Liver (tissue), 9 donors: Measurements from ENCODE around the gene IL6. TPM values are rescaled to one million over a fixed set of nuclear protein-coding genes. Genes with fewer than 3 reads are reported as not detected.

Source experiments
- DNase-seq: peaks from one replicate; pipeline ENCODE4 v3.0.0-alpha.2; 2017; ENCODE audit warnings: low spot score
- H3K27ac ChIP-seq, 2 donors: one replicate each; pipeline ENCODE4 v1.7.0; 2013; ENCODE audit warnings: inconsistent platforms in 2 of 2, low read length in 2 of 2, control low read depth in 1 of 2, low read depth in 1 of 2, mild to moderate bottlenecking in 1 of 2
- H3K27me3 ChIP-seq, 4 donors: one replicate each; pipeline versions ENCODE4 v1.6.1 to v1.7.0; 2013; ENCODE audit warnings: low read length in 3 of 4, inconsistent platforms in 1 of 4, mild to moderate bottlenecking in 1 of 4, moderate library complexity in 1 of 4; ENCODE audit not compliant: control insufficient read depth in 4 of 4, insufficient read depth in 4 of 4
- H3K36me3 ChIP-seq, 4 donors: one replicate each; pipeline versions ENCODE4 v1.6.1 to v1.7.0; 2013; ENCODE audit warnings: low read length in 3 of 4, mild to moderate bottlenecking in 3 of 4, low read depth in 1 of 4, moderate library complexity in 1 of 4; ENCODE audit not compliant: control insufficient read depth in 4 of 4, insufficient read depth in 3 of 4
- H3K4me1 ChIP-seq, 4 donors: one replicate each; pipeline versions ENCODE4 v1.6.1 to v1.7.0; 2013; ENCODE audit warnings: low read length in 3 of 4, mild to moderate bottlenecking in 3 of 4, moderate library complexity in 1 of 4; ENCODE audit not compliant: control insufficient read depth in 4 of 4, insufficient read depth in 4 of 4
- H3K4me3 ChIP-seq, 3 donors: one replicate each; pipeline versions ENCODE4 v1.6.1 to v1.7.0; 2013; ENCODE audit warnings: low read length in 3 of 3, control low read depth in 1 of 3, low read depth in 1 of 3, mild to moderate bottlenecking in 1 of 3
- H3K9ac ChIP-seq, 2 donors: one replicate each; pipeline ENCODE4 v1.7.0; 2013; ENCODE audit warnings: low read length in 2 of 2, mild to moderate bottlenecking in 2 of 2, moderate library complexity in 2 of 2, control low read depth in 1 of 2, low read depth in 1 of 2
- H3K9me3 ChIP-seq, 4 donors: one replicate each; pipeline versions ENCODE4 v1.6.1 to v1.7.0; 2013; ENCODE audit warnings: low read length in 3 of 4; ENCODE audit not compliant: control insufficient read depth in 4 of 4
- EGR1 ChIP-seq, 2 donors: IDR thresholded peaks; 2 replicates each; pipeline ENCODE4 v1.6.1; 2016 to 2018; ENCODE audit warnings: antibody characterized with exemption in 2 of 2, low read depth in 2 of 2
- FOXA1 ChIP-seq: IDR thresholded peaks from 2 replicates; pipeline ENCODE4 v1.6.1; 2016; ENCODE audit warnings: antibody characterized with exemption
- FOXA2 ChIP-seq: IDR thresholded peaks from 2 replicates; pipeline ENCODE4 v1.6.1; 2016; ENCODE audit warnings: antibody characterized with exemption
- GABPA ChIP-seq, 2 donors: IDR thresholded peaks in 1 of 2; conservative IDR thresholded peaks in 1 of 2; 2 replicates each; pipeline ENCODE4 v1.6.1; 2016; ENCODE audit warnings: antibody characterized with exemption in 2 of 2, mild to moderate bottlenecking in 1 of 2, moderate library complexity in 1 of 2
- HNF4A ChIP-seq, 2 donors: conservative IDR thresholded peaks; 2 replicates each; pipeline ENCODE4 v1.6.1; 2016; ENCODE audit warnings: antibody characterized with exemption in 2 of 2, mild to moderate bottlenecking in 2 of 2
- HNF4G ChIP-seq: IDR thresholded peaks from 2 replicates; pipeline ENCODE4 v1.6.1; 2016; ENCODE audit warnings: antibody characterized with exemption
- JUND ChIP-seq, 2 donors: IDR thresholded peaks; 2 replicates each; pipeline ENCODE4 v1.6.1; 2016; ENCODE audit warnings: antibody characterized with exemption in 2 of 2
- NR2F2 ChIP-seq: IDR thresholded peaks from 2 replicates; pipeline ENCODE4 v1.6.1; 2016; ENCODE audit warnings: antibody characterized with exemption
- RXRA ChIP-seq, 2 donors: IDR thresholded peaks; 2 replicates each; pipeline ENCODE4 v1.6.1; 2017 to 2018; ENCODE audit warnings: antibody characterized with exemption in 2 of 2, mild to moderate bottlenecking in 1 of 2
- SP1 ChIP-seq: IDR thresholded peaks from 2 replicates; pipeline ENCODE4 v1.6.1; 2018; ENCODE audit warnings: antibody characterized with exemption, mild to moderate bottlenecking
- TAF1 ChIP-seq: conservative IDR thresholded peaks from 2 replicates; pipeline ENCODE4 v1.6.1; 2016; ENCODE audit warnings: antibody characterized with exemption, mild to moderate bottlenecking
- YY1 ChIP-seq: IDR thresholded peaks from 2 replicates; pipeline ENCODE4 v1.6.1; 2016; ENCODE audit warnings: antibody characterized with exemption, mild to moderate bottlenecking
- WGBS: extraction: QIAGEN DNeasy Blood & Tissue Kit; methylation state at CpG from one replicate; pipeline ENCODE4 v1.1.7; 2013; 5-methylcytosine and 5-hydroxymethylcytosine counted together
- polyA plus RNA-seq, 2 donors: library from polyadenylated mRNA; stranded (reverse) in 1 of 2; unstranded in 1 of 2; fragments of 200-250 nt in 1 of 2; fragments of >200 nt in 1 of 2; fragmentation: Nextera tagmentation in 1 of 2; extraction: Ambion mirVana in 1 of 2; gene quantifications; one replicate each; pipeline versions ENCODE4 v1.2.1 to v1.2.3, GENCODE V29; 2013 to 2015
- total RNA-seq, 2 donors: library from RNA; depleted of rRNA; stranded (reverse); fragments of >200 nt; gene quantifications; one replicate each; pipeline ENCODE4 v1.2.3, GENCODE V29; 2014
- TF ChIP-seq, protein P1 (sequence below): IDR thresholded peaks from 2 replicates; pipeline ENCODE4 v1.6.1; 2016; ENCODE audit warnings: antibody characterized with exemption
- TF ChIP-seq, protein P2 (sequence below): IDR thresholded peaks from 2 replicates; pipeline ENCODE4 v1.6.1; 2016; ENCODE audit warnings: antibody characterized with exemption
- TF ChIP-seq, protein P3 (sequence below): IDR thresholded peaks from 2 replicates; pipeline ENCODE4 v1.6.1; 2016; ENCODE audit warnings: antibody characterized with exemption, mild to moderate bottlenecking
- TF ChIP-seq, protein P4 (sequence below): fragments of 150-350 bp; IDR thresholded peaks from 2 replicates; pipeline ENCODE4 v1.5.1; 2017; ENCODE audit warnings: improper control_type of control experiment, low read depth, low read length; ENCODE audit not compliant: missing input control
- TF ChIP-seq, protein P5 (sequence below): IDR thresholded peaks from 2 replicates; pipeline ENCODE4 v1.6.1; 2016; ENCODE audit warnings: antibody characterized with exemption
- donor health status: healthy.
- donor health status: healthy.
- donor health status: healthy.
- donor health status: healthy.
- donor health status: healthy.

The IL6 gene
- total and polyA plus RNA-seq, 4 donors = 0.17 TPM; not detected in 3

DNA sequence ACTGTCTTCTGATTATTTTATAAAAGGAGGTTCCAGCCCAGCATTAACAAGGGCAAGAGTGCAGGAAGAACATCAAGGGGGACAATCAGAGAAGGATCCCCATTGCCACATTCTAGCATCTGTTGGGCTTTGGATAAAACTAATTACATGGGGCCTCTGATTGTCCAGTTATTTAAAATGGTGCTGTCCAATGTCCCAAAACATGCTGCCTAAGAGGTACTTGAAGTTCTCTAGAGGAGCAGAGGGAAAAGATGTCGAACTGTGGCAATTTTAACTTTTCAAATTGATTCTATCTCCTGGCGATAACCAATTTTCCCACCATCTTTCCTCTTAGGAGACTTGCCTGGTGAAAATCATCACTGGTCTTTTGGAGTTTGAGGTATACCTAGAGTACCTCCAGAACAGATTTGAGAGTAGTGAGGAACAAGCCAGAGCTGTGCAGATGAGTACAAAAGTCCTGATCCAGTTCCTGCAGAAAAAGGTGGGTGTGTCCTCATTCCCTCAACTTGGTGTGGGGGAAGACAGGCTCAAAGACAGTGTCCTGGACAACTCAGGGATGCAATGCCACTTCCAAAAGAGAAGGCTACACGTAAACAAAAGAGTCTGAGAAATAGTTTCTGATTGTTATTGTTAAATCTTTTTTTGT is 2.3 kb downstream of the IL6 start (continued):
- TF ChIP-seq FOXA1 = no peak

DNA sequence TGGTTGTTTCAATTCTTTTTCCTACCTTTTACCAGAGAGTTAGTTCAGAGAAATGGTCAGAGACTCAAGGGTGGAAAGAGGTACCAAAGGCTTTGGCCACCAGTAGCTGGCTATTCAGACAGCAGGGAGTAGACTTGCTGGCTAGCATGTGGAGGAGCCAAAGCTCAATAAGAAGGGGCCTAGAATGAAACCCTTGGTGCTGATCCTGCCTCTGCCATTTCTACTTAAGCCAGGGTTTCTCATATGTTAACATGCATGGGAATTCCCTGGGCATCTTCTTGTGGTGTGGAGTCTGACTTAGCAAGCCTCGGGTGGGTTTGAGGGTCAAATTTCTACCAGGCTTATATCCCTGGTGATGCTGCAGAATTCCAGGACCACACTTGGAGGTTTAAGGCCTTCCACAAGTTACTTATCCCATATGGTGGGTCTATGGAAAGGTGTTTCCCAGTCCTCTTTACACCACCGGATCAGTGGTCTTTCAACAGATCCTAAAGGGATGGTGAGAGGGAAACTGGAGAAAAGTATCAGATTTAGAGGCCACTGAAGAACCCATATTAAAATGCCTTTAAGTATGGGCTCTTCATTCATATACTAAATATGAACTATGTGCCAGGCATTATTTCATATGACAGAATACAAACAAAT is 3.2 kb downstream of the IL6 start:
- no peaks in the 10 kb centered on the region for H3K9me3 ChIP-seq
- no peak overlapping the region for H3K9ac ChIP-seq
- H3K27ac ChIP-seq = no peak overlapping the region
- H3K4me3 ChIP-seq = no peak overlapping the region
- no peaks in the 10 kb centered on the region for H3K27me3 ChIP-seq
- H3K4me1 ChIP-seq = peaks cover 0 to 14% (median 11%) of the 10 kb centered on the region in 4 donors
- 75% methylated on average over 2 of the region's 2 CpGs for WGBS
- TF ChIP-seq TAF1 (no peak), SP1 (no peak), NR2F2 (no peak), YY1 (no peak), HNF4G (no peak), EGR1 (IDR thresholded peaks at IDR 0.05; ENCODE audit: low read depth in 2 of 2) (no peak), FOXA1 (no peak)
- TF ChIP-seq, protein P1, sequence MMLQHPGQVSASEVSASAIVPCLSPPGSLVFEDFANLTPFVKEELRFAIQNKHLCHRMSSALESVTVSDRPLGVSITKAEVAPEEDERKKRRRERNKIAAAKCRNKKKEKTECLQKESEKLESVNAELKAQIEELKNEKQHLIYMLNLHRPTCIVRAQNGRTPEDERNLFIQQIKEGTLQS = no peak
- TF ChIP-seq, protein P2, sequence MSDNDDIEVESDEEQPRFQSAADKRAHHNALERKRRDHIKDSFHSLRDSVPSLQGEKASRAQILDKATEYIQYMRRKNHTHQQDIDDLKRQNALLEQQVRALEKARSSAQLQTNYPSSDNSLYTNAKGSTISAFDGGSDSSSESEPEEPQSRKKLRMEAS = no peak
- no peaks in the 10 kb centered on the region for H3K36me3 ChIP-seq
- DNase-seq = no peak

DNA sequence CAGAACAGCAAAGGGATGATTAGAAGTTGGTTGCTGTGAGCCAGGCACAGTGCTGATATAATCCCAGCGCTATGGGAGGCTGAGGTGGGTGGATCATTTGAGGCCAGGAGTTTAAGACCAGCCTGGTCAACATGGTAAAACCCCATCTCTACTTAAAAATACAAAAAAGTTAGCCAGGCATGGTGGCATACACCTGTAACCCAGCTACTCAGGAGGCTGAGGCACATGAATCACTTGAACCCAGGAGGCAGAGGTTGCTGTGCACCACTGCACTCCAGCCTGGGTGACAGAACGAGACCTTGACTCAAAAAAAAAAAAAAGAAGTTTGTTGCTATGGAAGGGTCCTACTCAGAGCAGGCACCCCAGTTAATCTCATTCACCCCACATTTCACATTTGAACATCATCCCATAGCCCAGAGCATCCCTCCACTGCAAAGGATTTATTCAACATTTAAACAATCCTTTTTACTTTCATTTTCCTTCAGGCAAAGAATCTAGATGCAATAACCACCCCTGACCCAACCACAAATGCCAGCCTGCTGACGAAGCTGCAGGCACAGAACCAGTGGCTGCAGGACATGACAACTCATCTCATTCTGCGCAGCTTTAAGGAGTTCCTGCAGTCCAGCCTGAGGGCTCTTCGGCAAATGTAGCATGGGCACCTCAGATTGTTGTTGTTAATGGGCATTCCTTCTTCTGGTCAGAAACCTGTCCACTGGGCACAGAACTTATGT is 4.1 kb downstream of the IL6 start:
- 74% methylated on average over 5 of the region's 5 CpGs for WGBS
- no peak for DNase-seq
- Histone ChIP-seq H3K4me3 (no peak overlapping the region), H3K36me3 (no peaks in the 10 kb centered on the region), H3K27me3 (no peaks in the 10 kb centered on the region), H3K9ac (no peak overlapping the region), H3K27ac (no peak overlapping the region), H3K9me3 (no peaks in the 10 kb centered on the region), H3K4me1 (peaks cover 0 to 10% (median 6%) of the 10 kb centered on the region in 4 donors)
- TF ChIP-seq NR2F2 = no peak
- TF ChIP-seq, protein P3, sequence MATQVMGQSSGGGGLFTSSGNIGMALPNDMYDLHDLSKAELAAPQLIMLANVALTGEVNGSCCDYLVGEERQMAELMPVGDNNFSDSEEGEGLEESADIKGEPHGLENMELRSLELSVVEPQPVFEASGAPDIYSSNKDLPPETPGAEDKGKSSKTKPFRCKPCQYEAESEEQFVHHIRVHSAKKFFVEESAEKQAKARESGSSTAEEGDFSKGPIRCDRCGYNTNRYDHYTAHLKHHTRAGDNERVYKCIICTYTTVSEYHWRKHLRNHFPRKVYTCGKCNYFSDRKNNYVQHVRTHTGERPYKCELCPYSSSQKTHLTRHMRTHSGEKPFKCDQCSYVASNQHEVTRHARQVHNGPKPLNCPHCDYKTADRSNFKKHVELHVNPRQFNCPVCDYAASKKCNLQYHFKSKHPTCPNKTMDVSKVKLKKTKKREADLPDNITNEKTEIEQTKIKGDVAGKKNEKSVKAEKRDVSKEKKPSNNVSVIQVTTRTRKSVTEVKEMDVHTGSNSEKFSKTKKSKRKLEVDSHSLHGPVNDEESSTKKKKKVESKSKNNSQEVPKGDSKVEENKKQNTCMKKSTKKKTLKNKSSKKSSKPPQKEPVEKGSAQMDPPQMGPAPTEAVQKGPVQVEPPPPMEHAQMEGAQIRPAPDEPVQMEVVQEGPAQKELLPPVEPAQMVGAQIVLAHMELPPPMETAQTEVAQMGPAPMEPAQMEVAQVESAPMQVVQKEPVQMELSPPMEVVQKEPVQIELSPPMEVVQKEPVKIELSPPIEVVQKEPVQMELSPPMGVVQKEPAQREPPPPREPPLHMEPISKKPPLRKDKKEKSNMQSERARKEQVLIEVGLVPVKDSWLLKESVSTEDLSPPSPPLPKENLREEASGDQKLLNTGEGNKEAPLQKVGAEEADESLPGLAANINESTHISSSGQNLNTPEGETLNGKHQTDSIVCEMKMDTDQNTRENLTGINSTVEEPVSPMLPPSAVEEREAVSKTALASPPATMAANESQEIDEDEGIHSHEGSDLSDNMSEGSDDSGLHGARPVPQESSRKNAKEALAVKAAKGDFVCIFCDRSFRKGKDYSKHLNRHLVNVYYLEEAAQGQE = no peak
- TF ChIP-seq YY1 = no peak
- TF ChIP-seq, protein P4, sequence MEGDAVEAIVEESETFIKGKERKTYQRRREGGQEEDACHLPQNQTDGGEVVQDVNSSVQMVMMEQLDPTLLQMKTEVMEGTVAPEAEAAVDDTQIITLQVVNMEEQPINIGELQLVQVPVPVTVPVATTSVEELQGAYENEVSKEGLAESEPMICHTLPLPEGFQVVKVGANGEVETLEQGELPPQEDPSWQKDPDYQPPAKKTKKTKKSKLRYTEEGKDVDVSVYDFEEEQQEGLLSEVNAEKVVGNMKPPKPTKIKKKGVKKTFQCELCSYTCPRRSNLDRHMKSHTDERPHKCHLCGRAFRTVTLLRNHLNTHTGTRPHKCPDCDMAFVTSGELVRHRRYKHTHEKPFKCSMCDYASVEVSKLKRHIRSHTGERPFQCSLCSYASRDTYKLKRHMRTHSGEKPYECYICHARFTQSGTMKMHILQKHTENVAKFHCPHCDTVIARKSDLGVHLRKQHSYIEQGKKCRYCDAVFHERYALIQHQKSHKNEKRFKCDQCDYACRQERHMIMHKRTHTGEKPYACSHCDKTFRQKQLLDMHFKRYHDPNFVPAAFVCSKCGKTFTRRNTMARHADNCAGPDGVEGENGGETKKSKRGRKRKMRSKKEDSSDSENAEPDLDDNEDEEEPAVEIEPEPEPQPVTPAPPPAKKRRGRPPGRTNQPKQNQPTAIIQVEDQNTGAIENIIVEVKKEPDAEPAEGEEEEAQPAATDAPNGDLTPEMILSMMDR = no peak
- TF ChIP-seq, protein P1 = no peak
- no peak for TF ChIP-seq SP1
- TF ChIP-seq, protein P5, sequence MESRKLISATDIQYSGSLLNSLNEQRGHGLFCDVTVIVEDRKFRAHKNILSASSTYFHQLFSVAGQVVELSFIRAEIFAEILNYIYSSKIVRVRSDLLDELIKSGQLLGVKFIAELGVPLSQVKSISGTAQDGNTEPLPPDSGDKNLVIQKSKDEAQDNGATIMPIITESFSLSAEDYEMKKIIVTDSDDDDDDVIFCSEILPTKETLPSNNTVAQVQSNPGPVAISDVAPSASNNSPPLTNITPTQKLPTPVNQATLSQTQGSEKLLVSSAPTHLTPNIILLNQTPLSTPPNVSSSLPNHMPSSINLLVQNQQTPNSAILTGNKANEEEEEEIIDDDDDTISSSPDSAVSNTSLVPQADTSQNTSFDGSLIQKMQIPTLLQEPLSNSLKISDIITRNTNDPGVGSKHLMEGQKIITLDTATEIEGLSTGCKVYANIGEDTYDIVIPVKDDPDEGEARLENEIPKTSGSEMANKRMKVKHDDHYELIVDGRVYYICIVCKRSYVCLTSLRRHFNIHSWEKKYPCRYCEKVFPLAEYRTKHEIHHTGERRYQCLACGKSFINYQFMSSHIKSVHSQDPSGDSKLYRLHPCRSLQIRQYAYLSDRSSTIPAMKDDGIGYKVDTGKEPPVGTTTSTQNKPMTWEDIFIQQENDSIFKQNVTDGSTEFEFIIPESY = no peak
- no peak for TF ChIP-seq FOXA1
- TF ChIP-seq TAF1 = no peak
- TF ChIP-seq EGR1 (IDR thresholded peaks at IDR 0.05; ENCODE audit: low read depth in 2 of 2) = no peak
- no peak for TF ChIP-seq FOXA2
- TF ChIP-seq HNF4A (conservative IDR thresholded peaks at IDR 0.05) = no peak
- TF ChIP-seq HNF4G = no peak
- TF ChIP-seq JUND (IDR thresholded peaks at IDR 0.05) = no peak
- TF ChIP-seq RXRA (IDR thresholded peaks at IDR 0.05) = no peak
- no peak for TF ChIP-seq GABPA (IDR thresholded peaks at IDR 0.05 in 1 of 2, conservative IDR thresholded peaks at IDR 0.05 in 1 of 2)
